H1 (cell line): ENCODE results near the gene ATP6V1G1. TPM values are rescaled to one million over a fixed set of nuclear protein-coding genes. Genes with fewer than 3 reads are reported as not detected.

Experiments used
- CTCF ChIA-PET: fragments of 300-600 bp; sonication (Branson Sonifier 250); formaldehyde crosslinking; loops from one replicate; lab custom pipeline; 2021; ENCODE audit not compliant: partially characterized antibody; lab: Charles Lee
- POLR2A ChIA-PET: fragments of 300-600 bp; sonication (Branson Sonifier 250); formaldehyde crosslinking; loops from one replicate; lab custom pipeline; 2021; ENCODE audit warnings: inconsistent platforms; ENCODE audit not compliant: partially characterized antibody; lab: Charles Lee
- DNase-seq, 2 experiments: peaks; one replicate each; pipeline versions ENCODE4 v3.0.0 to v3.0.0-alpha.2; 2010 to 2022; ENCODE audit warnings: low spot score in 2 of 2, low read depth in 1 of 2, mixed read lengths in 1 of 2
- FAIRE-seq: peaks from 2 replicates; lab custom pipeline; 2011; peaks lifted over from hg19 to GRCh38; lab: Jason Lieb, UNC
- H2AFZ ChIP-seq: 2 replicates; pipeline ENCODE4 v1.8.1; 2012; ENCODE audit warnings: low read length, inconsistent platforms
- H2AK5ac ChIP-seq: 2 replicates; pipeline ENCODE4 v1.6.1; 2013; ENCODE audit warnings: low read depth, low read length
- H2BK120ac ChIP-seq: replicated peaks from 2 replicates; pipeline ENCODE3; 2013; ENCODE audit warnings: low read depth, low read length, inconsistent platforms
- H2BK12ac ChIP-seq: 2 replicates; pipeline ENCODE4 v1.6.1; 2013; ENCODE audit warnings: low read depth, low read length
- H2BK15ac ChIP-seq: 2 replicates; pipeline ENCODE4 v1.6.1; 2013; ENCODE audit warnings: low read length
- H2BK20ac ChIP-seq: 2 replicates; pipeline ENCODE4 v1.6.1; 2013; ENCODE audit warnings: low read length
- H2BK5ac ChIP-seq: 2 replicates; pipeline ENCODE4 v1.6.1; 2013; ENCODE audit warnings: low read depth, low read length
- H3K14ac ChIP-seq: 2 replicates; pipeline ENCODE4 v1.6.1; 2013; ENCODE audit warnings: inconsistent platforms; ENCODE audit not compliant: insufficient read length
- H3K18ac ChIP-seq: 2 replicates; pipeline ENCODE4 v1.6.1; 2013; ENCODE audit warnings: low read length; ENCODE audit errors: extremely low read depth
- H3K23ac ChIP-seq: 2 replicates; pipeline ENCODE4 v1.6.1; 2013; ENCODE audit warnings: inconsistent platforms; ENCODE audit not compliant: insufficient read length
- H3K23me2 ChIP-seq: 2 replicates; pipeline ENCODE4 v1.6.1; 2013; ENCODE audit warnings: low read depth, low read length
- H3K27ac ChIP-seq: 2 replicates; pipeline ENCODE4 v1.6.1; 2011; ENCODE audit warnings: low read depth, low read length, inconsistent platforms
- H3K27me3 ChIP-seq, 4 experiments: replicated peaks in 1 of 4; 1 replicate in 1 of 4; 2 replicates in 3 of 4; pipeline versions ENCODE4 v1.6.1 to v1.8.1; 2011 to 2013; ENCODE audit warnings: low read length in 3 of 4, mild to moderate bottlenecking in 3 of 4, inconsistent platforms in 2 of 4, mixed read lengths in 2 of 4, moderate library complexity in 1 of 4; ENCODE audit not compliant: control insufficient read depth in 3 of 4, insufficient read depth in 3 of 4; ENCODE audit errors: extremely low read depth in 1 of 4
- H3K36me3 ChIP-seq, 4 experiments: 2 replicates each; pipeline versions ENCODE4 v1.6.1 to v1.8.1; 2011 to 2013; ENCODE audit warnings: mild to moderate bottlenecking in 4 of 4, low read length in 3 of 4, moderate library complexity in 2 of 4, control low read depth in 1 of 4, inconsistent platforms in 1 of 4; ENCODE audit not compliant: insufficient read depth in 4 of 4, control insufficient read depth in 2 of 4
- H3K4ac ChIP-seq: replicated peaks from 2 replicates; pipeline ENCODE3; 2013; ENCODE audit warnings: low read length, low read depth, mixed read lengths, inconsistent platforms; ENCODE audit not compliant: insufficient read length
- H3K4me1 ChIP-seq, 4 experiments: replicated peaks in 1 of 4; 1 replicate in 1 of 4; 2 replicates in 3 of 4; pipeline versions ENCODE4 v1.6.1 to v1.8.1; 2011 to 2013; ENCODE audit warnings: low read length in 3 of 4, inconsistent platforms in 2 of 4, mixed read lengths in 1 of 4; ENCODE audit not compliant: insufficient read depth in 4 of 4, control insufficient read depth in 3 of 4
- H3K4me2 ChIP-seq, 2 experiments: 2 replicates each; pipeline versions ENCODE4 v1.6.1 to v1.8.1; 2011 to 2013; ENCODE audit warnings: low read depth in 2 of 2, low read length in 2 of 2, control low read depth in 1 of 2, inconsistent platforms in 1 of 2, mild to moderate bottlenecking in 1 of 2; ENCODE audit not compliant: insufficient read depth in 1 of 2
- H3K4me3 ChIP-seq, 4 experiments: fragments of 200-600, 300-600 bp in 1 of 4; sonication (generic), shearing (Covaris generic), sonication (Bioruptor Twin) in 1 of 4; 2 replicates each; pipeline versions ENCODE4 v1.5.1 to v1.8.1; 2011 to 2016; ENCODE audit warnings: low read length in 4 of 4, low read depth in 3 of 4, control low read depth in 2 of 4, inconsistent platforms in 2 of 4, mild to moderate bottlenecking in 2 of 4, mixed read lengths in 1 of 4, moderate library complexity in 1 of 4; ENCODE audit not compliant: insufficient read depth in 2 of 4; ENCODE audit errors: extremely low read depth in 1 of 4
- H3K56ac ChIP-seq: replicated peaks from 2 replicates; pipeline ENCODE3; 2013; ENCODE audit warnings: low read depth, mild to moderate bottlenecking, mixed read lengths, low read length, inconsistent platforms; ENCODE audit not compliant: insufficient read length
- H3K79me1 ChIP-seq: 2 replicates; pipeline ENCODE4 v1.6.1; 2013; ENCODE audit warnings: low read depth, low read length, control low read depth
- H3K79me2 ChIP-seq, 2 experiments: 2 replicates each; pipeline versions ENCODE4 v1.6.1 to v1.8.1; 2012 to 2013; ENCODE audit warnings: low read length in 2 of 2, mild to moderate bottlenecking in 2 of 2, inconsistent platforms in 1 of 2; ENCODE audit not compliant: insufficient read depth in 2 of 2, control insufficient read depth in 1 of 2
- H3K9ac ChIP-seq, 4 experiments: replicated peaks in 1 of 4; 1 replicate in 1 of 4; 2 replicates in 3 of 4; pipeline versions ENCODE4 v1.6.1 to v1.8.1; 2011 to 2013; ENCODE audit warnings: low read depth in 3 of 4, low read length in 3 of 4, control low read depth in 2 of 4, mild to moderate bottlenecking in 2 of 4, moderate library complexity in 2 of 4, inconsistent platforms in 1 of 4; ENCODE audit errors: extremely low read depth in 1 of 4
- H3K9me3 ChIP-seq, 2 experiments: 2 replicates each; pipeline versions ENCODE4 v1.6.1 to v1.8.1; 2012 to 2013; ENCODE audit warnings: mild to moderate bottlenecking in 2 of 2, moderate library complexity in 2 of 2, control low read depth in 1 of 2, inconsistent platforms in 1 of 2, low read depth in 1 of 2, low read length in 1 of 2, mixed read lengths in 1 of 2; ENCODE audit not compliant: insufficient read depth in 2 of 2
- H4K20me1 ChIP-seq, 2 experiments: replicated peaks in 1 of 2; 2 replicates each; pipeline versions ENCODE3 to v1.8.1; 2011 to 2013; ENCODE audit warnings: inconsistent platforms in 2 of 2, low read length in 2 of 2, mild to moderate bottlenecking in 1 of 2; ENCODE audit not compliant: insufficient read depth in 2 of 2, control insufficient read depth in 1 of 2
- H4K5ac ChIP-seq: 2 replicates; pipeline ENCODE4 v1.6.1; 2013; ENCODE audit warnings: low read length, low read depth, mixed read lengths, inconsistent platforms; ENCODE audit not compliant: insufficient read length
- H4K8ac ChIP-seq: 2 replicates; pipeline ENCODE4 v1.8.0; 2013; ENCODE audit warnings: mild to moderate bottlenecking, moderate library complexity, low read length, inconsistent platforms; ENCODE audit not compliant: insufficient read depth; ENCODE audit errors: extremely low read depth
- H4K91ac ChIP-seq: replicated peaks from 2 replicates; pipeline ENCODE3; 2013; ENCODE audit warnings: low read length, mixed read lengths, inconsistent platforms; ENCODE audit not compliant: insufficient read length
- CTCF ChIP-seq, 3 experiments: IDR thresholded peaks; 1 replicate in 2 of 3; 2 replicates in 1 of 3; pipeline versions ENCODE4 v1.5.1 to v1.6.1; 2011; ENCODE audit warnings: low read length in 3 of 3, mild to moderate bottlenecking in 3 of 3, inconsistent platforms in 2 of 3, low read depth in 1 of 3, moderate library complexity in 1 of 3; ENCODE audit not compliant: insufficient read depth in 1 of 3; ENCODE audit errors: control extremely low read depth in 1 of 3
- HDAC2 ChIP-seq, 2 experiments: fragments of 300-600 bp in 1 of 2; sonication (generic) in 1 of 2; IDR thresholded peaks; 2 replicates each; pipeline ENCODE4 v1.6.1; 2011 to 2012; ENCODE audit warnings: low read depth in 2 of 2, low read length in 2 of 2, mild to moderate bottlenecking in 2 of 2, moderate library complexity in 2 of 2, borderline replicate concordance in 1 of 2, inconsistent platforms in 1 of 2
- NANOG ChIP-seq: IDR thresholded peaks from 2 replicates; pipeline ENCODE4 v1.6.1; 2011; ENCODE audit warnings: low read length, low read depth, mild to moderate bottlenecking, inconsistent platforms; ENCODE audit not compliant: insufficient read depth, poor library complexity, severe bottlenecking
- POLR2AphosphoS5 ChIP-seq: IDR thresholded peaks from 2 replicates; pipeline ENCODE4 v1.6.1; 2011; ENCODE audit warnings: low read depth, low read length
- RNF2 ChIP-seq: fragments of 200-900, 300-1000 bp; sonication (generic); IDR thresholded peaks from 2 replicates; pipeline ENCODE4 v1.7.1; 2016; ENCODE audit warnings: borderline replicate concordance, low read depth, mild to moderate bottlenecking, antibody characterized with exemption, low read length; ENCODE audit not compliant: poor library complexity, severe bottlenecking; ENCODE audit errors: missing control alignments
- SAP30 ChIP-seq: fragments of 300-600 bp; sonication (generic); IDR thresholded peaks from 2 replicates; pipeline ENCODE4 v1.7.1; 2012; ENCODE audit warnings: low read length, moderate library complexity, mild to moderate bottlenecking, inconsistent platforms; ENCODE audit not compliant: insufficient read depth, insufficient replicate concordance
- SP2 ChIP-seq: IDR thresholded peaks from 2 replicates; pipeline ENCODE4 v1.6.1; 2012; ENCODE audit warnings: mild to moderate bottlenecking, low read length, inconsistent platforms
- SP4 ChIP-seq: IDR thresholded peaks from 2 replicates; pipeline ENCODE4 v1.6.1; 2012; ENCODE audit warnings: low read length, inconsistent platforms
- WGBS, 2 experiments: shearing (Covaris generic) in 1 of 2; methylation state at CpG; one replicate each; pipeline versions ENCODE4 v1.1.6 to v1.1.7; 2013 to 2015; ENCODE audit warnings: low lambda C conversion rate in 2 of 2, mixed read lengths in 2 of 2, inconsistent platforms in 1 of 2, low coverage in 1 of 2, missing lambda C conversion rate in 1 of 2; ENCODE audit not compliant: insufficient replicate concordance in 2 of 2, insufficient coverage in 1 of 2, insufficient read length in 1 of 2; ENCODE audit errors: extremely low coverage in 1 of 2, missing lambda C conversion rate in 1 of 2; 5-methylcytosine and 5-hydroxymethylcytosine counted together
- polyA plus RNA-seq, 7 experiments: library from polyadenylated mRNA; depleted of rRNA in 3 of 7; stranded (reverse) in 5 of 7; unstranded in 2 of 7; fragments of >200 nt in 5 of 7; fragments of 200-250 nt in 2 of 7; gene quantifications; 1 replicate in 5 of 7; 2 replicates in 1 of 7; 4 replicates in 1 of 7; pipeline versions ENCODE4 v1.2.1 to v1.2.3, GENCODE V29; 2011 to 2013; ENCODE audit warnings: missing spikeins in 2 of 7, mixed read lengths in 2 of 7
- total RNA-seq: library from RNA; stranded (reverse); fragmentation: NEBNext Ultra II Directional; extraction: Animal tissue kit (Norgen Biotek cat#: 25700); gene quantifications from 2 replicates; pipeline ENCODE4 v1.2.1, GENCODE V29; 2021
- TF ChIP-seq, protein P1 (sequence below): IDR thresholded peaks from 2 replicates; pipeline ENCODE4 v1.6.1; 2012; ENCODE audit warnings: low read length, inconsistent platforms

Gene ATP6V1G1
- total and polyA plus RNA-seq, 2 of the 8 experiments (the other 6 are each of a cell fraction or from before 2014, with no cell fraction given) = 112 to 124 TPM

DNA sequence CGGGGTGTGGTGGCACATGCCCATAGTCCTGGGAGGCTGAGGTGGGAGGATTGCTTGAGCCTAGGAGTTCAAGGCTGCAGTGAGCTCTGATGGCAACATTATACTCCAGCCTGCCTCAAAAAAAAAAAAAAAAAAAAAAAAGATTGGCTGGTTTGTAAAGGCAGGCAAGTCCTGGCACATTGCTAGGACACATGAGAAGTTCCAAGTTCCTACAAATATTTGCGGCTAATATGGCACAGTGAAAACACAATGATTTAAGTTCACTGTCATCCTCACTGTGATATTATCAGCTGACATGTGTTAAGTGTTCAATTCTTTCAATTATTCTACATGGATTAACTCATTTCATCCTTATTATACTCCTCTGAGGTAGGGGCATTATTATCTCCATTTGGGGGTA is 43.6 kb downstream of the ATP6V1G1 start:
- Histone ChIP-seq H4K91ac (no peak overlapping the region), H4K20me1 (no peaks in the 10 kb centered on the region), H3K23me2 (no peaks in the 10 kb centered on the region), H3K4me2 (no peak overlapping the region), H3K4me1 (no peaks in the 10 kb centered on the region), H3K27me3 (no peaks in the 10 kb centered on the region), H2BK120ac (no peak overlapping the region), H3K4me3 (no peak overlapping the region), H2AK5ac (no peak overlapping the region), H2BK12ac (no peak overlapping the region), H4K8ac (no peak overlapping the region), H3K4ac (no peak overlapping the region), H2BK5ac (no peak overlapping the region), H2AFZ (no peak overlapping the region), H2BK20ac (no peak overlapping the region), H2BK15ac (no peak overlapping the region), H3K36me3 (0 out of 8 replicates have a peak, but pooled peaks cover 0 to 3% (median 0%) of the 10 kb centered on the region in 4 experiments), H4K5ac (no peak overlapping the region), H3K79me1 (no peaks in the 10 kb centered on the region), H3K14ac (no peak overlapping the region), H3K9ac (no peak overlapping the region), H3K18ac (no peak overlapping the region), H3K23ac (no peak overlapping the region), H3K56ac (no peak overlapping the region), H3K9me3 (no peaks in the 10 kb centered on the region), H3K79me2 (no peaks in the 10 kb centered on the region), H3K27ac (no peak overlapping the region)
- WGBS, 2 experiments = 43% methylated on average over 2 of the region's 2 CpGs; no CpG with 5 or more reads in 1 of the 2 experiments
- ChIA-PET POLR2A (no interaction called here), CTCF (no interaction called here)
- DNase-seq = no peak
- FAIRE-seq = no peak
- TF ChIP-seq SP4 (no peak), SAP30 (no peak), HDAC2 (IDR thresholded peaks at IDR 0.05; ENCODE audit: borderline replicate concordance in 1 of 2, low read depth in 2 of 2, low read length in 2 of 2) (no peak), NANOG (no peak), RNF2 (no peak), POLR2AphosphoS5 (no peak), SP2 (no peak), CTCF (IDR thresholded peaks at IDR 0.05; ENCODE audit: control extremely low read depth in 1 of 3, insufficient read depth in 1 of 3, low read depth in 1 of 3, low read length in 3 of 3) (no peak)
- TF ChIP-seq, protein P1, sequence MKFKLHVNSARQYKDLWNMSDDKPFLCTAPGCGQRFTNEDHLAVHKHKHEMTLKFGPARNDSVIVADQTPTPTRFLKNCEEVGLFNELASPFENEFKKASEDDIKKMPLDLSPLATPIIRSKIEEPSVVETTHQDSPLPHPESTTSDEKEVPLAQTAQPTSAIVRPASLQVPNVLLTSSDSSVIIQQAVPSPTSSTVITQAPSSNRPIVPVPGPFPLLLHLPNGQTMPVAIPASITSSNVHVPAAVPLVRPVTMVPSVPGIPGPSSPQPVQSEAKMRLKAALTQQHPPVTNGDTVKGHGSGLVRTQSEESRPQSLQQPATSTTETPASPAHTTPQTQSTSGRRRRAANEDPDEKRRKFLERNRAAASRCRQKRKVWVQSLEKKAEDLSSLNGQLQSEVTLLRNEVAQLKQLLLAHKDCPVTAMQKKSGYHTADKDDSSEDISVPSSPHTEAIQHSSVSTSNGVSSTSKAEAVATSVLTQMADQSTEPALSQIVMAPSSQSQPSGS = no peak
